Tibial artery (tissue), 4 donors: ENCODE measurements around the gene SECISBP2L.
A peak's percentile ranks its signal among the peaks of the same experiment; 100 is the strongest.

Experiments
- DNase-seq, 2 donors: peaks; one replicate each; pipeline ENCODE4 v3.0.0-alpha.2; 2019
- H3K27ac ChIP-seq, 2 donors: fragments of 200-600 bp; sonication (generic) in 1 of 2; 1 replicate in 1 of 2; 2 replicates in 1 of 2; pipeline ENCODE4 v1.5.1; 2018 to 2019; ENCODE audit warnings: mild to moderate bottlenecking in 1 of 2
- H3K27me3 ChIP-seq, 2 donors: fragments of 200-600 bp; sonication (generic) in 1 of 2; one replicate each; pipeline versions ENCODE4 v1.5.1 to v1.6.0; 2016 to 2019
- H3K36me3 ChIP-seq, 3 donors: fragments of 200-600 bp; sonication (generic) in 2 of 3; one replicate each; pipeline ENCODE4 v1.5.1; 2016 to 2019; ENCODE audit warnings: mild to moderate bottlenecking in 2 of 3
- H3K4me1 ChIP-seq, 4 donors: fragments of 200-600 bp; sonication (generic) in 2 of 4; 1 replicate in 3 of 4; 2 replicates in 1 of 4; pipeline ENCODE4 v1.5.1; 2016 to 2019
- H3K4me3 ChIP-seq, 2 donors: fragments of 200-600 bp; sonication (generic) in 1 of 2; 1 replicate in 1 of 2; 2 replicates in 1 of 2; pipeline ENCODE4 v1.5.1; 2018 to 2019; ENCODE audit warnings: mild to moderate bottlenecking in 2 of 2
- H3K9me3 ChIP-seq, 3 donors: fragments of 200-600 bp; sonication (generic) in 1 of 3; one replicate each; pipeline ENCODE4 v1.5.1; 2016 to 2019
- CTCF ChIP-seq, 2 experiments: fragments of 200-600 bp in 1 of 2; fragments of 450-650 bp in 1 of 2; IDR thresholded peaks; one replicate each; pipeline ENCODE4 v1.5.1; 2017 to 2019; ENCODE audit warnings: antibody characterized with exemption in 2 of 2, mild to moderate bottlenecking in 1 of 2, moderate library complexity in 1 of 2
- intact Hi-C: fragments of 100-400 bp; cut with DNase I; formaldehyde crosslinking; loops from one replicate; pipeline ENCODE4 v1.15.0; 2023; ENCODE audit warnings: low total_unique reads

The SECISBP2L gene

GRCh38 chr15:49046220-49047102 is at the start of gene SECISBP2L:
Gene SECISBP2L, minus strand, starts transcription at chr15:49046446. Its CDS starts 147 bp downstream, at chr15:49046299.
- peak; percentile 94 to 97 for DNase-seq
- H3K9me3 ChIP-seq, result no peaks in the 10 kb centered on the region
- peaks cover 0 to 38% (median 9%) of the 10 kb centered on the region in 4 donors for H3K4me1 ChIP-seq
- no peaks in the 10 kb centered on the region for H3K36me3 ChIP-seq
- H3K4me3 ChIP-seq, result peak within 1 kb of the TSS; percentile 74 to 100
- H3K27me3 ChIP-seq, result no peaks in the 10 kb centered on the region
- intact Hi-C loops, result loop anchor here (5.0 to 10.0 kb wide), 2 partner anchors 82 to 169 kb away; partner anchors contain the start of genes EID1 and SHC4
- no peak for TF ChIP-seq CTCF (IDR thresholded peaks at IDR 0.05)
- peak within 1 kb of the TSS; percentile 91 to 92 for H3K27ac ChIP-seq

- Histone ChIP-seq H3K4me1 (no peaks in the 10 kb centered on the region), H3K27ac (no peak overlapping the region), H3K36me3 (no peaks in the 10 kb centered on the region), H3K9me3 (no peaks in the 10 kb centered on the region), H3K27me3 (no peaks in the 10 kb centered on the region), H3K4me3 (no peak overlapping the region)
- intact Hi-C loops, result no loop called here
- DNase-seq, result no peak
- TF ChIP-seq CTCF (IDR thresholded peaks at IDR 0.05), result no peak
Observed at GRCh38 chr15:49094923-49095322, 48.7 kb upstream of the SECISBP2L start.

GRCh38 chr15:49093252-49094105 is 47.2 kb upstream of the SECISBP2L start:
- H3K4me3 ChIP-seq, result no peak overlapping the region
- no peaks in the 10 kb centered on the region for H3K36me3 ChIP-seq
- no peak overlapping the region for H3K27ac ChIP-seq
- H3K27me3 ChIP-seq, result no peaks in the 10 kb centered on the region
- intact Hi-C loops, result no loop called here
- no peak for DNase-seq
- no peak for TF ChIP-seq CTCF (IDR thresholded peaks at IDR 0.05)
- H3K9me3 ChIP-seq, result no peaks in the 10 kb centered on the region
- no peaks in the 10 kb centered on the region for H3K4me1 ChIP-seq

- no peaks in the 10 kb centered on the region for H3K36me3 ChIP-seq
- H3K27ac ChIP-seq, result no peak overlapping the region
- intact Hi-C loops, result no loop called here
- no peaks in the 10 kb centered on the region for H3K4me1 ChIP-seq
- no peak for DNase-seq
- H3K4me3 ChIP-seq, result no peak overlapping the region
- TF ChIP-seq CTCF (IDR thresholded peaks at IDR 0.05), result no peak
- no peaks in the 10 kb centered on the region for H3K9me3 ChIP-seq
- H3K27me3 ChIP-seq, result no peaks in the 10 kb centered on the region
Observed at GRCh38 chr15:49088996-49089395, 42.8 kb upstream of the SECISBP2L start.

GRCh38 chr15:49085696-49086459 is 39.6 kb upstream of the SECISBP2L start:
- H3K9me3 ChIP-seq, result no peaks in the 10 kb centered on the region
- no peaks in the 10 kb centered on the region for H3K27me3 ChIP-seq
- H3K4me1 ChIP-seq, result no peaks in the 10 kb centered on the region
- H3K36me3 ChIP-seq, result no peaks in the 10 kb centered on the region
- intact Hi-C loops, result no loop called here
- no peak for TF ChIP-seq CTCF (IDR thresholded peaks at IDR 0.05)
- H3K4me3 ChIP-seq, result no peak overlapping the region
- H3K27ac ChIP-seq, result no peak overlapping the region
- DNase-seq, result no peak
